HEK293T (cell line): ENCODE measurements around the gene YOD1.

Source experiments
- CTCF ChIA-PET: fragments of 350-600 bp; formaldehyde crosslinking; extraction: SDS; loops from one replicate; lab custom pipeline; 2021; ENCODE audit warnings: antibody characterized with exemption, inconsistent platforms; lab: Yijun Ruan, JAX
- POLR2A ChIA-PET: fragments of 350-600 bp; formaldehyde crosslinking; extraction: SDS; loops from one replicate; lab custom pipeline; 2020; ENCODE audit warnings: antibody characterized with exemption, inconsistent platforms; lab: Yijun Ruan, JAX
- DNase-seq: peaks from one replicate; pipeline ENCODE4 v3.0.0; 2012; ENCODE audit warnings: mixed read lengths; ENCODE audit errors: extremely low spot score
- ARNT ChIP-seq: fragments of 450-650 bp; IDR thresholded peaks from 2 replicates; pipeline ENCODE4 v1.6.1; 2017; ENCODE audit warnings: mild to moderate bottlenecking
- BHLHE40 ChIP-seq: fragments of 450-650 bp; IDR thresholded peaks from 2 replicates; pipeline ENCODE4 v1.6.1; 2016; ENCODE audit warnings: mild to moderate bottlenecking, moderate library complexity, borderline replicate concordance
- CTBP1 ChIP-seq: fragments of 450-650 bp; IDR thresholded peaks from 2 replicates; pipeline ENCODE4 v1.6.1; 2016; ENCODE audit warnings: borderline replicate concordance
- ELF4 ChIP-seq: fragments of 450-650 bp; IDR thresholded peaks from 2 replicates; pipeline ENCODE4 v1.6.1; 2017; ENCODE audit warnings: antibody characterized with exemption
- FOXA1 ChIP-seq: fragments of 450-650 bp; IDR thresholded peaks from 2 replicates; pipeline ENCODE4 v1.6.1; 2016; ENCODE audit warnings: mild to moderate bottlenecking
- FOXK2 ChIP-seq: fragments of 450-650 bp; IDR thresholded peaks from 2 replicates; pipeline ENCODE4 v1.6.1; 2016; ENCODE audit warnings: mild to moderate bottlenecking
- FOXM1 ChIP-seq: fragments of 450-650 bp; IDR thresholded peaks from 2 replicates; pipeline ENCODE4 v1.6.1; 2017; ENCODE audit warnings: mild to moderate bottlenecking, borderline replicate concordance
- HDGF ChIP-seq: fragments of 450-650 bp; IDR thresholded peaks from 2 replicates; pipeline ENCODE4 v1.6.1; 2017; ENCODE audit warnings: antibody characterized with exemption, borderline replicate concordance
- L3MBTL2 ChIP-seq: fragments of 450-650 bp; conservative IDR thresholded peaks from 2 replicates; pipeline ENCODE4 v1.6.1; 2016; ENCODE audit warnings: mild to moderate bottlenecking
- LEF1 ChIP-seq: fragments of 450-650 bp; IDR thresholded peaks from 2 replicates; pipeline ENCODE4 v1.6.1; 2017; ENCODE audit warnings: mild to moderate bottlenecking, borderline replicate concordance
- NFRKB ChIP-seq: fragments of 450-650 bp; IDR thresholded peaks from 2 replicates; pipeline ENCODE4 v1.6.1; 2016; ENCODE audit warnings: mild to moderate bottlenecking, moderate library complexity
- SP1 ChIP-seq: fragments of 450-650 bp; IDR thresholded peaks from 2 replicates; pipeline ENCODE4 v1.6.1; 2017
- SUZ12 ChIP-seq: fragments of 450-650 bp; IDR thresholded peaks from 2 replicates; pipeline ENCODE4 v1.6.1; 2016; ENCODE audit warnings: mild to moderate bottlenecking
- TARDBP ChIP-seq: fragments of 450-650 bp; IDR thresholded peaks from 2 replicates; pipeline ENCODE4 v1.6.1; 2016
- ZNF384 ChIP-seq: fragments of 450-650 bp; IDR thresholded peaks from 2 replicates; pipeline ENCODE4 v1.6.1; 2016
- TF ChIP-seq, protein P1 (sequence below): fragments of 450-650 bp; IDR thresholded peaks from 2 replicates; pipeline ENCODE4 v1.6.1; 2016

The YOD1 gene

DNA sequence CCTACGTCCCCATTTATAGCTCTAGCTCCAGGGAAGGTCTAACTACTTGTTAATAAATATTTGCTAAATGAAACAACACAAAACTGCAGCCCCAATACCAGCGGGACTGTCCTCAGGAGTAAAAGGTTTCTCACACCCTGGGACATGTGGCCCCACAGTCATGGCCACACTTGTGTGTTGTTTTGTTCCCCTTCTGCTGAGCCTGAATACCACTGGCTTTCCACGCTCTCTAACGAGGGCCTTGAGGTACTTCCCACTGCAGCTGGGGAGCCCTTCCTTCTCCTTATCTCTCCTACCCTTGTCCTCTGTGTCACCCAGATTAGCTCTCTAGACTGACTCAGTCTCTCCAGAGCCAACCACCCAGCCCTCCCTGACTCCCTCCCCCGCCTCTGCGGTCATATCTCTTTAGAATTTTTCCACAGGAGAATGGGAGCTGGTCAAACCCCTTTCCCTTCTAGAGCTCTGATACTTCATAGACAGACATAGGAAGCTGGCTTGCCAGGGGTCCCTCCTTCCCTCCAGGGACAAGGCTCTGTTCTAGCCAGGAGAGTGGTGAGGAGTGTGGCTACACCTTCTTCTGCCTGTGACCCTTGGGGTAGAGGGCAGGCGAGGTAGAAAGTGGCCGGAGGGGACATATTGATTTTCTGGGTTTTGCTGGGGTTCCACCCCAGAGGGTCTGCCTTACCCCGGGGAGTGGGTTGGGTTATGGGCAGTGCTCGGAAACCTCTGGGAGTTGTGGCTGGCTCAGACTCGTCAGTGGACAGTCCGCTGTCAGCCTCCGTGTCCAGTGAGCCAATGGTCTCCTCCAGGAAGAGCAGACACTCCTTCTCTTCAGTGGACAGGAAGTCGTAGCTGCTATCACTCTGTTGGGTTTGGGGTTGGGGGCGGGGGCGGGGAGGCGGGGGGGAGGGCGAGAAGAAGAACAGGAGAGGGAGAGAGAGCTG is 26.5 kb downstream of the YOD1 start:
- POLR2A ChIA-PET = no interaction called here
- TF ChIP-seq FOXK2 = no peak
- no peak for TF ChIP-seq ARNT
- no peak for TF ChIP-seq SUZ12
- TF ChIP-seq, protein P1, sequence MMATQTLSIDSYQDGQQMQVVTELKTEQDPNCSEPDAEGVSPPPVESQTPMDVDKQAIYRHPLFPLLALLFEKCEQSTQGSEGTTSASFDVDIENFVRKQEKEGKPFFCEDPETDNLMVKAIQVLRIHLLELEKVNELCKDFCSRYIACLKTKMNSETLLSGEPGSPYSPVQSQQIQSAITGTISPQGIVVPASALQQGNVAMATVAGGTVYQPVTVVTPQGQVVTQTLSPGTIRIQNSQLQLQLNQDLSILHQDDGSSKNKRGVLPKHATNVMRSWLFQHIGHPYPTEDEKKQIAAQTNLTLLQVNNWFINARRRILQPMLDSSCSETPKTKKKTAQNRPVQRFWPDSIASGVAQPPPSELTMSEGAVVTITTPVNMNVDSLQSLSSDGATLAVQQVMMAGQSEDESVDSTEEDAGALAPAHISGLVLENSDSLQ = no peak
- TF ChIP-seq HDGF = no peak
- no peak for TF ChIP-seq FOXA1
- TF ChIP-seq NFRKB = no peak
- no peak for TF ChIP-seq L3MBTL2
- TF ChIP-seq SP1 = no peak
- no peak for TF ChIP-seq ZNF384
- no peak for TF ChIP-seq BHLHE40
- CTCF ChIA-PET = no interaction called here
- DNase-seq = no peak

GRCh38 chr1:207022996-207023679 is 27.9 kb downstream of the YOD1 start:
- CTCF ChIA-PET = interaction anchor here (1.0 kb wide), 1 partner anchor 17 kb away, joined by 3 read pairs; no protein-coding TSS in a partner anchor
- DNase-seq = no peak
- POLR2A ChIA-PET = no interaction called here
- TF ChIP-seq ARNT = no peak
- TF ChIP-seq NFRKB = no peak
- no peak for TF ChIP-seq ELF4
- TF ChIP-seq FOXA1 = no peak
- no peak for TF ChIP-seq SP1
- TF ChIP-seq LEF1 = no peak
- no peak for TF ChIP-seq BHLHE40
- TF ChIP-seq, protein P1 = no peak
- TF ChIP-seq HDGF = no peak
- TF ChIP-seq TARDBP = no peak
- TF ChIP-seq SUZ12 = no peak
- no peak for TF ChIP-seq CTBP1
- no peak for TF ChIP-seq FOXM1
- TF ChIP-seq ZNF384 = no peak
- TF ChIP-seq FOXK2 = no peak

GRCh38 chr1:207021876-207022596 is 29.0 kb downstream of the YOD1 start:
- DNase-seq = no peak
- CTCF ChIA-PET = interaction anchor here (1.0 kb wide), 1 partner anchor 16 kb away, joined by 3 read pairs; no protein-coding TSS in a partner anchor
- POLR2A ChIA-PET = no interaction called here
- no peak for TF ChIP-seq CTBP1
- TF ChIP-seq SP1 = no peak
- TF ChIP-seq FOXK2 = no peak
- TF ChIP-seq ARNT = no peak
- no peak for TF ChIP-seq FOXA1
- no peak for TF ChIP-seq BHLHE40
- no peak for TF ChIP-seq L3MBTL2
- TF ChIP-seq TARDBP = no peak
- no peak for TF ChIP-seq FOXM1
- TF ChIP-seq, protein P1 = no peak

DNA sequence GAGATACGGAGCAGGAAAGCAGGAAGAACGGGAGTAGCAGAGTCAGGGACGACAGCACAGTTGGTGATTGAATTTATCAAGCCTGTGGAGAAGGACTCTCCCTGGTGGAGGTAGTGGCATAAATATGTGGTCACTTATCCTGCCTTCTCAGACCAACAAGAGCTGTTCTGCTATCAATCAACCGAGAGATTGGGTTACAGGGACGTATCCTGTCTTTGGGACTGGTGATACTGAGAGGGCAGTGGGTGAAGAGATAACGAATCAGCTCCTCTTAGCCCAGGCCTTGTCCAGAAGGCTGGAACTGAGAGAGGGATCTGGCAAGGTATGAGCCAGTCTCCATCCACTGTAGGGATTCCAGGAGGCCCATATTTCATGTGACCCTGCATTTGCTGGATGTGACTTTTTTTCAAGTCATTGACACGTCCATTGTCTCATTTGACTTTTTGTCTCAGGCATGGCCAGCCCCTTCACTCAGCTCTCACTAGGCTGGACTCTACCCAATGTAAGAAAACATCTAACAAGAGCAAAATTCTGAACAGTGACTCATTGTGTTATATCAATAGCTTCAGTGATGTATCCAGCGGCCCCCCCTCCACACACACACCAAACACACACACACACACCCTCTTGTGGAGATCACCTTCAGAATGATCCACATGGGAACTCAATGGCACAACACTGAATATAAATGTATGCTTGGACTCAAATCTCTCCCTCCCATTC is 29.7 kb downstream of the YOD1 start:
- ChIA-PET CTCF (no interaction called here), POLR2A (no interaction called here)
- no peak for DNase-seq
- TF ChIP-seq FOXA1 = no peak

DNA sequence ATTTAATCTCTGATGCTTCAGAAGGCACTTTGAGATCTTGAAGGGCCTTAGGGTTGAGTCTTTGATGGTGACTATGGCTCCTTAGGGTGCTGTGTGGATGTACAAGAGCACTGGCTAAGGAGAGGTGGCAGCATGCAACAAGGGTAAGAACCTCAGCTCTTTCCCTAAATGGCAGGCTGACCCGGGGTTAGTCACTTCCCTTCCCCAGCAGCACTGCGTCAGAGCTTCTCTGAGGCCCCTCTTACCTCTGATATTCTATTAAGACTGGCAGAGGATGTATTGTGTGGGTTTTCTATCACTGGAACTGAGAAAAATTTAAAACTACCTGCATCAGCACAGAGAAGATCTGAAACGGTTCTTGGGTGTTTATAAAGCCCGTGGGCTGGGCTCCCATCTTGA is 30.3 kb downstream of the YOD1 start:
- TF ChIP-seq FOXK2 (no peak), FOXM1 (no peak), TARDBP (no peak), ZNF384 (no peak), ARNT (no peak), SUZ12 (no peak)
- TF ChIP-seq, protein P1 = no peak
- DNase-seq = no peak
- ChIA-PET CTCF (no interaction called here), POLR2A (no interaction called here)
